Uterus (tissue), 2 donors: ENCODE results near the gene NLN.

Experiments used
- CTCF ChIP-seq, 4 experiments: fragments of 200-600 bp in 2 of 4; fragments of 450-650 bp in 2 of 4; sonication (generic) in 2 of 4; IDR thresholded peaks; one replicate each; pipeline ENCODE4 v1.5.1; 2016 to 2019; ENCODE audit warnings: antibody characterized with exemption in 4 of 4, mild to moderate bottlenecking in 2 of 4, moderate library complexity in 1 of 4
- POLR2A ChIP-seq, 2 donors: fragments of 450-650 bp; IDR thresholded peaks; one replicate each; pipeline ENCODE4 v1.6.1; 2016; ENCODE audit warnings: antibody characterized with exemption in 2 of 2, mild to moderate bottlenecking in 1 of 2, moderate library complexity in 1 of 2

- TF ChIP-seq CTCF (IDR thresholded peaks at IDR 0.05) (no peak), POLR2A (IDR thresholded peaks at IDR 0.05) (no peak)
Measured at GRCh38 chr5:65823845-65824445, 101.9 kb downstream of the NLN start.
